ENCODE results near the gene ADGRB3.

DNA sequence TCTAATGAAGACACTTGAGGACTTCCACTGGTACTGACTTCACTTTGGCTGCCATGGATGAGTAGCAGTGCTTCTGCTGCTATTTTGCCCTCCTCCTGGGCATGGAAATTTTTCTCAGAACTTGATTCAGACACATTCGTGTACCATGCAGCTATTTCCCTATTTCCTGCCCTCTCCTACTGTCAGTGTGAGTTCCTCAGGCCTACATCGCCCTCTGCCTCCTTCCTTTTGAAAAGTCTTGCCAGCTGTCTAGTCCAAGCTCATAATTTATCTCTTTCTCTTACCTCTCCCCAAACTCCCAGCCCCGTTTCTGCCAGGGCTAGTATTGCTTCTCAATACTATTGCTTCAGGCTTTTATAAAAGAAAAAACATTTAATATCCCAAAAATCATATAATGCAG lies 470.2 kb downstream of the ADGRB3 start:
- TF ChIP-seq POLR2AphosphoS5 (IDR thresholded peaks at IDR 0.05) = no peak
- no peak for TF ChIP-seq EP300 (IDR thresholded peaks at IDR 0.05)
- TF ChIP-seq, protein P1, sequence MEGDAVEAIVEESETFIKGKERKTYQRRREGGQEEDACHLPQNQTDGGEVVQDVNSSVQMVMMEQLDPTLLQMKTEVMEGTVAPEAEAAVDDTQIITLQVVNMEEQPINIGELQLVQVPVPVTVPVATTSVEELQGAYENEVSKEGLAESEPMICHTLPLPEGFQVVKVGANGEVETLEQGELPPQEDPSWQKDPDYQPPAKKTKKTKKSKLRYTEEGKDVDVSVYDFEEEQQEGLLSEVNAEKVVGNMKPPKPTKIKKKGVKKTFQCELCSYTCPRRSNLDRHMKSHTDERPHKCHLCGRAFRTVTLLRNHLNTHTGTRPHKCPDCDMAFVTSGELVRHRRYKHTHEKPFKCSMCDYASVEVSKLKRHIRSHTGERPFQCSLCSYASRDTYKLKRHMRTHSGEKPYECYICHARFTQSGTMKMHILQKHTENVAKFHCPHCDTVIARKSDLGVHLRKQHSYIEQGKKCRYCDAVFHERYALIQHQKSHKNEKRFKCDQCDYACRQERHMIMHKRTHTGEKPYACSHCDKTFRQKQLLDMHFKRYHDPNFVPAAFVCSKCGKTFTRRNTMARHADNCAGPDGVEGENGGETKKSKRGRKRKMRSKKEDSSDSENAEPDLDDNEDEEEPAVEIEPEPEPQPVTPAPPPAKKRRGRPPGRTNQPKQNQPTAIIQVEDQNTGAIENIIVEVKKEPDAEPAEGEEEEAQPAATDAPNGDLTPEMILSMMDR (IDR thresholded peaks at IDR 0.05) = no peak
- TF ChIP-seq POLR2A (IDR thresholded peaks at IDR 0.05) = no peak
